Stimulated activated CD8-positive, alpha-beta memory T cell treated with anti-CD3 and anti-CD28 coated beads, Interleukin-15, amount 100 ng/mL, for 24 hours (primary cell): Measurements from ENCODE around the gene DNAJC4.
"Not testable (repeated sequence)": the region's sequence is repeated elsewhere in the genome, so short reads cannot be mapped to it uniquely, and the experiment has no call there.

ENCODE experiments used
- DNase-seq: peaks from one replicate; pipeline ENCODE4 v3.0.0-alpha.2; 2020; ENCODE audit warnings: low read depth

Gene DNAJC4

GRCh38 chr11:64245401-64245796 is 15.1 kb downstream of the DNAJC4 start:
- no peak for DNase-seq

- DNase-seq: peak; percentile 48
Measured at GRCh38 chr11:64245797-64246620, 15.7 kb downstream of the DNAJC4 start.

GRCh38 chr11:64246621-64246870 is 16.2 kb downstream of the DNAJC4 start:
- not testable (repeated sequence) for DNase-seq

DNA sequence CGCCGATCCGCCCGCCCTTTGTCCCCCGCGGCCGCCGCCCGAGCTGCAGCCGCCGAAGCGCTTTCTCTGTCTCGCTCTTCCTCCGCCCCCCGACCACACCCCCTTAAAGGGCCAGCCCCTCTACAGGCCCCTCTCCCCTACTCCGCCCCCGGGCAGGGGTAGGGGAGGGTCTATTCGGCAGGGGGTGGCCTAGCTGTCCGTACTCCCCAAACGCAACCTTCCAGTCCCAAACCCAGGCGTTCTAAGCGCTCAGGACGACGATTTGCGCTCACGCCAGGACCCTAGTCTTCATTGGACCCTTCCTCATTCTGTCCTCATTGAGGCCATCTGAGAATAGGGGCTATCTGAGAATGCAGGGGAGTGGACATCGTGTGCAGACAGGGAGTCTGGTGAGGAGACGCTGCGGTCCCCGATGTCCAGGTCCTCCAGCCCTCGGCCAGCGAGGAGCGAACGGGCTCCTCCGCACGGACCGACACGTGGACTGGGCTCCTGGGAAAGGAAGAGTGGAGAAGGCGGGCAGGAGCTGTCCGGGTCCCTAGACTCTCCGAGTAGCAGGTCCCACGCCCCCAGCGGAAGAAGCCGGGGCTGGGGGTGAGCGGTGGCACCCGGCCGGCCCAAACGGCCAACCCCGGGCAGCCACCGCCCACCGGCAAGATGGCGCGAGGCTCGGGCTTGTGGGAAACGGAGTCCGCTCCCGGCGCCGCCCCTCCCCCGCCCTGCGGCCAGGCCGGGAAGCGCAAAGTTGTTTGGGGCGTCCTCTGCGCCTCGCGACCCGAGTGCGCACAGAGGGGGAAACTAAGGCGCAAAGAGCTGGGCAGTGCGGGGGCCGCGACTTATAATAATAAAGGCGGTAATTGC is 16.8 kb downstream of the DNAJC4 start, which contains the start of gene PPP1R14B:
PPP1R14B (minus strand) TSS at position 73 of the 858 bp plus-strand sequence. CDS start 270 bp downstream, outside the sequence.
- peak; percentile 50 for DNase-seq

GRCh38 chr11:64247729-64248531 is 17.6 kb downstream of the DNAJC4 start:
- DNase-seq: no peak

DNA sequence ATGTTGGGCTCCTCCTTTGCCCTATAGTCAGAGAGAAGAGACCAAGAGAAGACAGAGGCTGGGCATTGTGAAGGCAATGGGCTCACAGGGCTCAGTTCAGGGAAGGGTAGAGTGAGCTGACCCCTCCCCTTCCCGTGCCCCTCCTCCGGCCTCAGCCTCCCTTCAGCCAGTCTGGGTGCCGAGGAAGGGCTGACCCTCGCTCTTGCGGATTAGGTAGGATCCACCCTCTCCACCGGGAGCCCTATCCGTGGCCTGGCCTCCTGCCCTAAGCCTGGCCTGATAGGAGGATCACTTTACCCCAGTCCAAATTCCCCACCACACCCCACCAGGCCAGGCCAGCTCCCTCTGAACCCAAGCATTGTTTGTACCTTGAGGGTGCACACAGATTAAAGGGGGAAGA is 18.2 kb downstream of the DNAJC4 start:
- DNase-seq: no peak

- no peak for DNase-seq
Measured at GRCh38 chr11:64249038-64249437, 18.7 kb downstream of the DNAJC4 start.

GRCh38 chr11:64249563-64250414 is 19.4 kb downstream of the DNAJC4 start:
- no peak for DNase-seq

GRCh38 chr11:64250415-64251015 is 20.2 kb downstream of the DNAJC4 start:
- no peak for DNase-seq

DNA sequence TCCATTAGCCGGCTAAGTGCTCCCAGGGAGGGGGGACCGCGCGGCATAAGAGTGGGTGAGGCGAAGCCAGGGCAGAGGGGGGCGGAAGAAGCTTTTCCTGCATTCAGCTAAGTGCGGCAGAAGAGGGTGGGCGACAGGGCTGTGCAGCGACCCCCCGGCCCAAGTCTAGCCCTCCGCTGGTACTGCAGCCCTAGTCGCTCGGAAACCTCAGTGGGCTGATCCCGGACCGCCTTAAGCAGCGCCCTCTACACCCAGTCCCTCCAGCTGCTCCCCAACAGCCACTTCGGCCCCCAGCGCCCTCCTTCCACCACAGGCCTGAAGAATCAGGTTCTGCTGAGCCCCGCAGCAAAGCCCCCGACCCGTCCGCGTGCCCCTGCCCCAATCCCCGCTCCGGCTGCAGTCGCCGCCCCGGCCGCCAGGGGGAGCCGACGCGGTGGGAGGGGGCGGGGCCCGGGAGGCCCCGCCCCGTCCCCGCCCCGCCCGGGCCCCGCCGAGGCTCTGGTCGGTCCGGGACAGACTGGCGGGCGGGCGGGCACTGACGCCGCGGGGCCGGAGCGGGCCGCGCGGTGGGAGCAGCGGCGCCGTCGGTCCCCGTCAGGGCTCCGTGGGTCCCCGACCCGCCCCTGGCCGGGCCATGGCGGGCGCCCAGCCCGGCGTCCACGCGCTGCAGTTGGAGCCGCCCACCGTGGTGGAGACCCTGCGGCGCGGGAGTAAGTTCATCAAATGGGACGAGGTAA is 20.8 kb downstream of the DNAJC4 start, which contains the start of gene PLCB3:
PLCB3 (plus strand) TSS at position 515 of the 737 bp plus-strand sequence; CDS start at position 635, 120 bp downstream.
- peak; percentile 65 for DNase-seq

DNA sequence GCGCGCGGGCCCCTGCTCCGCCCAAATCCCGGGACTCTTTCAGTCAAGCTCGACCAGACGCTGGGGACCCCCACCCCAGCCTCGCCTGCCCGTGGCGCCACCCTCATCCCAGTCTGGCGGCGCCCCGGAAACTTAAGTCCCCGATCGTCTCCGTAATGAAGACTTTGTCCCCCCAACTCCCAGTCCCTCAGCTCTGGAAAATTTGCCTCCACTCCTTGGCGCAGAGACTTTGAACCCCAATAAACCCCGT is 21.3 kb downstream of the DNAJC4 start:
- DNase-seq: no peak

DNA sequence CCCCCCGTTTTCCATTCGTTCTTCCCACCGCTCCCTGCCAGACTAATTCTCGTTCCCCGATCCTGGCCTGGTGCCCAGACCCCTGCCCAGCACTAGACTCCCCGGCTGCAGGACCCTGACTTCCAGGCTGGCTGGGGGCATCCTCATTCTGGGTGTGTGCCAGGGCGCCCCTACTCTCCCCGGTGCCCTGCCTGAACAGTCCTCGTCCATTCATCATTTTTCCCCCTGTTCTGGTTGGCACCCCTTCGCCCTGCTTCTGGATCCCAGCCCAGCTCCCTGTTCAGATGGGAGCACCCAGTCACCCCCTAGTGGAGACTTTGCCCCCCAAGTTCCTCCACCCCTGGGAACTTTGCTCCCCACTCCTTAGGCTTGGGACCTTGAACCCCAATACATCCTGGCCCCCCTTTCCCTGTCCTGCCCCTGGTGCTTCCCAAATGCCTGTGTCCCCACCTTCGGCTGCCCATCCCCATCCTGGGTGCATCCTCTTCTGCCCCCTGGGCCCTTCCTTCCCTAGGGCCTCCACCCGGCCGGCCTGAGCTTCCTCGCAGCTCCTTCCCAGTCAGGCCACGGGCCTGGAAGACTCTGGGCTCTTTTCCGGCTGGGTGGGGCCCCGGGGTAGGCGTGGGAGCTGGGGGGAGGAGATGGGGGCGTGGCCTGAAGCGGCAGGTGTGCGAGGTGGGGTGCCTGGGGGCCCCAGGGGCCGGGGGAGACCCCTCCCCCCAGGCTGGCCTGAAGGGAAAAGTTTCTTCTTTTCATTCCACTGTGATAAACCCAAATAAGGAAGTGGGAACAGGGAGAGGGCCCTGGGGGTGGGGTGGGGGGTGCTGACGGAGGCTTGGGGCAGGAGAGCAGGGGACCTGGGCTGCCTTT is 21.9 kb downstream of the DNAJC4 start:
- no peak for DNase-seq

- no peak for DNase-seq
Measured at GRCh38 chr11:64253043-64253442, 22.7 kb downstream of the DNAJC4 start.

GRCh38 chr11:64253481-64253880 is 23.1 kb downstream of the DNAJC4 start:
- no peak for DNase-seq

GRCh38 chr11:64254326-64254725 is 24.0 kb downstream of the DNAJC4 start:
- DNase-seq: no peak

DNA sequence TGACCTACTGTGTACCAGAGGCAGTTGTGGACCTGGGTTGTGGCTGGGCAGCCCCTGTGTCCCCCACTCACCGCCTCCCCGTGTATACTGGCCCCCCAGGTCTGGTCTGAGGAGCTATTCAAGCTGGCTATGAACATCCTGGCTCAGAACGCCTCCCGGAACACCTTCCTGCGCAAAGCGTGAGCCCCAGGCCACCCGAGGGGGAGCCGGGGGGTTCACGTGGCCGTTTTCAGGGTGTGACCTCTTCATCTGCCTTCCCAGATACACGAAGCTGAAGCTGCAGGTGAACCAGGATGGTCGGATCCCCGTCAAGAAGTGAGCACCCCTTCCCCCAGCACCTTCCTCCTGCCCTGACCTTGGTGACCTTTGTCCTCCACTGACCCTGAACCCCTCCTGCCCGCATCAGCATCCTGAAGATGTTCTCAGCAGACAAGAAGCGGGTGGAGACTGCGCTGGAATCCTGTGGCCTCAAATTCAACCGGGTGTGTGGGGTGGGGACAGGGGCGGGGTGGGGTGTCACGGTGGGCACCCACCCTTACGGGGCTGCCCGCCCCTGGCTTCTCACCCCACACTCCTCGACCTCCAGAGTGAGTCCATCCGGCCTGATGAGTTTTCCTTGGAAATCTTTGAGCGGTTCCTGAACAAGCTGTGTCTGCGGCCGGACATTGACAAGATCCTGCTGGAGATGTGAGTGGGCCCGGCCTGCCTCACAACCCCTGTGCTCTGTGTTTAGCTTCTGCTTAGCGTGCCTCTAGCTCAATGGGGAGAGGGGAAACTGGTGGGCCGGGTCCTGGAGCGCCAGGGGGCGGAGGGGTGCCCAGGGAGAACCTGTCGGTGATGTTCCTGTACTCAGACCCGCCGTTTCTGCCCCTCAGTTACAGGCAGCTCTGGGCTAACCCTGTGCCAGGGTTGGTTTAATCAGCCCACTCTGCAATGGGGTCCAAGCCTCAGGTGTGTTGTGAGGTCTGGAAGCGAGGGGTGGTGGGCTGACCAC is 25.1 kb downstream of the DNAJC4 start:
- DNase-seq: no peak

DNA sequence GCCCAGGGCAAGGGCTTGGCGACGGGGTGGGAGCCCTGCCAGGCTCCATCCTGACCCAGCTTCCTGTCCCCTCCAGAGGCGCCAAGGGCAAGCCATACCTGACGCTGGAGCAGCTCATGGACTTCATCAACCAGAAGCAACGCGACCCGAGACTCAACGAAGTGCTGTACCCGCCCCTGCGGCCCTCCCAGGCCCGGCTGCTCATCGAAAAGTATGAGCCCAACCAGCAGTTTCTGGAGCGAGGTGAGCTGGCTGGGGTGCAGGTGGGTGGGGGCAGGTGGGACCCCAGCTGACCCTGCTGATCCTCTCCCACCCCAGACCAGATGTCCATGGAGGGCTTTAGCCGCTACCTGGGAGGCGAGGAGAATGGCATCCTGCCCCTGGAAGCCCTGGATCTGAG is 26.0 kb downstream of the DNAJC4 start:
- DNase-seq: no peak

DNA sequence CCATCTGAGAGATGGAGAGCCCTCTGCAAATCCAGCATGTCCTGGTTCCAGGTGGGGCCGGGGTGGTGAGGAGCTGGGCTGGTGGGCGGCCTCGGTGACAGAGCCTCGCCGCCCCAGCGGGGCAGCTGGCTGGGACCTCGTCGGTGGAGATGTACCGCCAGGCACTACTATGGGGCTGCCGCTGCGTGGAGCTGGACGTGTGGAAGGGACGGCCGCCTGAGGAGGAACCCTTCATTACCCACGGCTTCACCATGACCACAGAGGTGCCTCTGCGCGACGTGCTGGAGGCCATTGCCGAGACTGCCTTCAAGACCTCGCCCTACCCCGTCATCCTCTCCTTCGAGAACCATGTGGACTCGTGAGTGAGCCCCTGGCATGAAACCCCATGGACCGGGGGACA is 28.0 kb downstream of the DNAJC4 start:
- no peak for DNase-seq
